GM23338 (cell line): ENCODE results near the gene SLC15A4. TPM values are rescaled to one million over a fixed set of nuclear protein-coding genes. Genes with fewer than 3 reads are reported as not detected.

ENCODE experiments used
- ATAC-seq: fragments of 200-7000 bp; cut with Tn5 transposase; 3 replicates; pipeline ENCODE4 v1.9.1; 2020
- DNase-seq: peaks from one replicate; pipeline ENCODE4 v3.0.0-alpha.2; 2015; ENCODE audit warnings: low spot score
- H2AFZ ChIP-seq: fragments of 200-600 bp; sonication (generic); 2 replicates; pipeline ENCODE4 v1.8.0; 2016; ENCODE audit warnings: antibody characterized with exemption, mild to moderate bottlenecking, moderate library complexity
- H3F3A ChIP-seq: fragments of 200-600 bp; sonication (generic); replicated peaks from 2 replicates; pipeline ENCODE4 v1.8.0; 2017; ENCODE audit warnings: antibody characterized with exemption, mixed run types, low read depth
- H3K27ac ChIP-seq: fragments of 200-600 bp; sonication (generic); 2 replicates; pipeline ENCODE4 v1.6.1; 2016; ENCODE audit warnings: low read depth
- H3K27me3 ChIP-seq: fragments of 200-600 bp; sonication (generic); 2 replicates; pipeline ENCODE4 v1.8.0; 2016; ENCODE audit warnings: mild to moderate bottlenecking, mixed run types, moderate library complexity; ENCODE audit not compliant: insufficient read depth
- H3K36me3 ChIP-seq: fragments of 200-600 bp; sonication (generic); 2 replicates; pipeline ENCODE4 v1.8.0; 2016; ENCODE audit warnings: mild to moderate bottlenecking; ENCODE audit not compliant: insufficient read depth
- H3K4me1 ChIP-seq: fragments of 200-600 bp; sonication (generic); 2 replicates; pipeline ENCODE4 v1.8.0; 2016; ENCODE audit warnings: mild to moderate bottlenecking, moderate library complexity; ENCODE audit not compliant: insufficient read depth
- H3K4me2 ChIP-seq: fragments of 200-600 bp; sonication (generic); 2 replicates; pipeline ENCODE4 v1.7.1; 2017; ENCODE audit warnings: mixed run types
- H3K4me3 ChIP-seq: fragments of 200-600 bp; sonication (generic); 2 replicates; pipeline ENCODE4 v1.6.1; 2016; ENCODE audit warnings: mixed run types
- H3K79me2 ChIP-seq: fragments of 200-600 bp; sonication (generic); replicated peaks from 2 replicates; pipeline ENCODE4 v1.8.0; 2017; ENCODE audit warnings: mild to moderate bottlenecking; ENCODE audit not compliant: insufficient read depth
- H3K9me2 ChIP-seq: fragments of 200-600 bp; sonication (generic); 2 replicates; pipeline ENCODE4 v1.8.0; 2017; ENCODE audit not compliant: insufficient read depth
- H4K20me1 ChIP-seq: fragments of 200-600 bp; sonication (generic); replicated peaks from 2 replicates; pipeline ENCODE4 v1.8.0; 2017; ENCODE audit warnings: mild to moderate bottlenecking; ENCODE audit not compliant: insufficient read depth
- H3K27ac Mint-ChIP-seq: 2 replicates; pipeline ENCODE4 v1.8.0; 2020; ENCODE audit warnings: inconsistent platforms, mild to moderate bottlenecking, moderate library complexity, mixed read lengths
- H3K27me3 Mint-ChIP-seq: 3 replicates; pipeline ENCODE4 v1.8.0; 2022; ENCODE audit warnings: low read depth, mild to moderate bottlenecking, moderate library complexity, mixed read lengths, inconsistent platforms; ENCODE audit not compliant: insufficient read depth, poor library complexity
- H3K36me3 Mint-ChIP-seq: 3 replicates; pipeline ENCODE4 v1.8.0; 2021; ENCODE audit warnings: low read depth, mild to moderate bottlenecking, inconsistent platforms, moderate library complexity, mixed read lengths
- H3K4me1 Mint-ChIP-seq: 3 replicates; pipeline ENCODE4 v1.8.0; 2020; ENCODE audit warnings: mild to moderate bottlenecking, inconsistent platforms, mixed read lengths
- H3K4me3 Mint-ChIP-seq: 3 replicates; pipeline ENCODE4 v1.8.0; 2021; ENCODE audit warnings: moderate library complexity, mild to moderate bottlenecking, inconsistent platforms, mixed read lengths
- H3K9me3 Mint-ChIP-seq: 3 replicates; pipeline ENCODE4 v1.8.0; 2020; ENCODE audit warnings: moderate library complexity, mild to moderate bottlenecking, inconsistent platforms, mixed read lengths
- CREB1 ChIP-seq: fragments of 250-450 bp; sonication (Bioruptor Pico); IDR thresholded peaks from 2 replicates; pipeline ENCODE4 v1.5.0; 2020; ENCODE audit warnings: low read depth, mild to moderate bottlenecking, moderate library complexity
- CTCF ChIP-seq, 2 experiments: fragments of 200-600 bp in 1 of 2; sonication (generic) in 1 of 2; conservative IDR thresholded peaks; 2 replicates each; pipeline versions ENCODE4 v1.5.1 to v1.6.1; 2016 to 2017; ENCODE audit warnings: antibody characterized with exemption in 2 of 2, low read depth in 2 of 2, mild to moderate bottlenecking in 2 of 2, moderate library complexity in 1 of 2
- ETS1 ChIP-seq: IDR thresholded peaks from 2 replicates; pipeline ENCODE4 v1.6.1; 2016; ENCODE audit warnings: antibody characterized with exemption
- EZH2 ChIP-seq: fragments of 200-600 bp; sonication (generic); IDR thresholded peaks from one replicate; pipeline ENCODE4 v1.8.0; 2017; ENCODE audit warnings: antibody characterized with exemption, mild to moderate bottlenecking, low read depth; ENCODE audit not compliant: unreplicated experiment
- EZH2phosphoT487 ChIP-seq: fragments of 200-600 bp; sonication (generic); IDR thresholded peaks from one replicate; pipeline ENCODE4 v1.8.1; 2018; ENCODE audit warnings: antibody characterized with exemption; ENCODE audit not compliant: unreplicated experiment
- JUNB ChIP-seq: IDR thresholded peaks from one replicate; pipeline ENCODE4 v1.6.1; 2016; ENCODE audit warnings: antibody characterized with exemption; ENCODE audit not compliant: unreplicated experiment
- NANOG ChIP-seq: IDR thresholded peaks from 2 replicates; pipeline ENCODE4 v1.6.1; 2016; ENCODE audit warnings: antibody characterized with exemption, borderline replicate concordance
- REST ChIP-seq: IDR thresholded peaks from one replicate; pipeline ENCODE4 v1.6.1; 2018; ENCODE audit warnings: antibody characterized with exemption; ENCODE audit not compliant: unreplicated experiment
- STAT1 ChIP-seq: IDR thresholded peaks from one replicate; pipeline ENCODE4 v1.6.1; 2016; ENCODE audit warnings: antibody characterized with exemption; ENCODE audit not compliant: unreplicated experiment
- ZNF114 ChIP-seq: fragments of 250-450 bp; sonication (Bioruptor Pico); IDR thresholded peaks from 2 replicates; pipeline ENCODE4 v1.5.0; 2020; ENCODE audit warnings: mild to moderate bottlenecking, moderate library complexity
- ZNF462 ChIP-seq: fragments of 250-450 bp; sonication (Bioruptor Pico); IDR thresholded peaks from 2 replicates; pipeline ENCODE4 v1.5.0; 2020; ENCODE audit warnings: mild to moderate bottlenecking, moderate library complexity
- polyA plus RNA-seq: library from polyadenylated mRNA; unstranded; fragments of >200 nt; fragmentation: Nextera tagmentation; extraction: Ambion mirVana; gene quantifications from 2 replicates; pipeline ENCODE4 v1.2.1, GENCODE V29; 2016
- total RNA-seq: library from RNA; depleted of rRNA; stranded (reverse); fragments of >200 nt; shearing (Covaris generic); gene quantifications from 2 replicates; pipeline ENCODE4 v1.2.3, GENCODE V29; 2014

Gene SLC15A4
- total and polyA plus RNA-seq, 2 experiments from 2014 or later: 7.7 to 30.3 TPM

- TF ChIP-seq CTCF (conservative IDR thresholded peaks at IDR 0.05; ENCODE audit: low read depth in 2 of 2) (no peak), STAT1 (no peak), ETS1 (no peak), NANOG (no peak), ZNF114 (CRISPR knock-in tag) (no peak), EZH2 (no peak), JUNB (no peak)
Observed at GRCh38 chr12:128872303-128872702, 48.5 kb upstream of the SLC15A4 start (continued).

- Mint-ChIP-seq H3K27me3 (peaks cover 3% of the 10 kb centered on the region), H3K9me3 (peaks cover 88% of the 10 kb centered on the region), H3K4me1 (no peaks in the 10 kb centered on the region), H3K27ac (no peak overlapping the region), H3K36me3 (peaks cover 45% of the 10 kb centered on the region), H3K4me3 (no peak overlapping the region)
- H3F3A ChIP-seq: no peaks in the 10 kb centered on the region
- H3K4me2 ChIP-seq: no peak overlapping the region
- H3K9me2 ChIP-seq: no peaks in the 10 kb centered on the region
- H3K79me2 ChIP-seq: no peaks in the 10 kb centered on the region
- DNase-seq: no peak
- peaks cover 3% of the 10 kb centered on the region for H3K36me3 ChIP-seq
- no peak overlapping the region for H2AFZ ChIP-seq
- no peaks in the 10 kb centered on the region for H4K20me1 ChIP-seq
- ATAC-seq: no peak
- H3K27ac ChIP-seq: no peak overlapping the region
- H3K4me3 ChIP-seq: no peak overlapping the region
- H3K4me1 ChIP-seq: no peaks in the 10 kb centered on the region
- H3K27me3 ChIP-seq: no peaks in the 10 kb centered on the region
- TF ChIP-seq CTCF (conservative IDR thresholded peaks at IDR 0.05; ENCODE audit: low read depth in 2 of 2) (no peak), CREB1 (CRISPR knock-in tag) (no peak), ZNF462 (CRISPR knock-in tag) (no peak), EZH2 (no peak), REST (no peak), NANOG (no peak), EZH2phosphoT487 (no peak)
Observed at GRCh38 chr12:128871516-128871892, 47.7 kb upstream of the SLC15A4 start.
